GM12892 (cell line): Measurements from ENCODE around the gene ARIH2.

Experiments
- POLR2A ChIP-seq: IDR thresholded peaks from 2 replicates; pipeline ENCODE4 v1.6.1; 2011; ENCODE audit warnings: low read depth, low read length, control low read depth
- POLR2AphosphoS5 ChIP-seq: IDR thresholded peaks from 2 replicates; pipeline ENCODE4 v1.6.1; 2011; ENCODE audit warnings: low read depth, low read length, control low read depth

DNA sequence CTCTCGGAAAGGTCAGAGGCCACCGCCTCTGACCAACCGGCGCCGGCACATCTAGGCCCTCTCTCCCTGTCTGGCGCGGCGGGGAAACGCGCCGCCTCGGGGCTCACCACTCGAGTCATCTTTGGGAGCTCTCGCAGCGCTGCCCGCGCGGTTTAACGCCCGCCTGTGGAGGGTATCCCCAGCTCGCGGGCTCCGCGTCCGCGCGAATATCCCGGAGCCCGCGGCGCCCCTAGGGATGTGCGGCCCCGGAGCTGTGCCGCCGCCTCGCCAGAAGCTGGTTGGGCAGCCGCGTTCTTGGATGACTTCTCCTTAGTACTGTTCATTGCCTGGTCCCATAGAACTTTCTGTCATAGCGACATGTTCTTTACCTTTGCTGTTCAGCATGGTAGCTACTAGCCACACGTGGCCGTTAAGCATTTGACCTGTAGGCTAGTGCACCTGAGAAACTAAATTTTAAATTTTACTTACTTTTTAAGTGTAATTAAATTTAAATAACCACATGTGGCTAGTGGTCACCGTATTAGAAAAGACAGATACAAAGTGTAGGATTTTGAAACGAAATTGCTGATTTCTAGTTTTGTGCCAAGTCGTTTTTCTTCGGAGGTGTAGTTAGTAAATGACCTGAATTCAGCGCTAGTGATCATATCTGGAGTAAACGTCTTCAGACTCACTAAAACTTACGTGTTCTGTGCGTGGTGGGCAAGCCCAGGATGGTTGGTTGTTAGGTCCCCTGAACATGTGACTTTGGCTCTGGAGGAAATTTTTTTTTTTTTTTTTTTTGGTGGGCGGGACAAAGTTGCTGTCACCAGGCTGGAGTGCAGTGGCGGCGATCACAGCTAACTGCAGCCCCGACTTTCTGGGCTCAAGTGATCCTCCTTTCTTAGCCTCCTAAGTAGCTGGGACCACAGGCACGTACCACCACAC is 835 bp downstream of the ARIH2 start:
- TF ChIP-seq POLR2A (peak; percentile 50; the same call in 1 of the 2 replicates), POLR2AphosphoS5 (peak; percentile 62)
